Measurements from ENCODE around the gene IDH2.

IDH2 gene

DNA sequence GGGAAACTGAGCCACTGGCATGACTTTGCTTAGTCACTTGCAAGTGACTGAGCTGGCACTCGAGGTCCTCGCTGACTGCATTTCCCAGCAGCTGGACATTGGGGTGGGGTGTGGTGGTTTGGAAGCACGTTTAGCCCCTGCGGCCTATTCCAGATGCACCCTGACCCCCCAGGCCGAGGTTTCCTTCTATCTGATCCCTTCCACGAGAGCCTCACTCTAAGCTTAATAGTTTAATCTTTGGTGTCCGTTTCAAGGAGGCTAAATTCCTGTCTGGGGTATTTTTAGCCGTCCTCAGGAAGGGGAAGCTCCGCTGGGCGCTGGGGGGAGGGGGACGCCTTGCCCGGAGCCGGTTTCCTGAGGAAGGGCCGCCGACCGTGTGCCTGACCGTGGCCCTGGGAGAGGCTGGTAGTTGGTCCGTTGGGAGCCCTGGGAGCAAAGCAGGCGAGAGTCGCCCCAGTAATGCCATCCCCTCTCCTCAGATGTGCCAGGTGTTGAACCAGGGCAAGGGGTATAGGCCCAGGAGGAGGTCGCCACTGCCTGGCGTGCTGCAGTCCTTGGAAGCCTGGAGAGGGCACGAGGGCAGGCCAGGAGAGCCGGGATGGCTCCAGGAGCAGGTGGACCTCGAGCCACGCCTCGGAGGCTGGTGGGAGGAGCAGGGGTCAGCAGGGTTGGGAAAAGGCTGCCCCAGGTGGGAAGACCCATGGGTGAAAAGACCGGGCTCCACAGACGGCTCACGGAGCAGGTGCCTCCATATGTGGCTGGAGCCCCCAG, 37.2 kb downstream of the IDH2 start:
- Histone ChIP-seq H3K27ac (no peak overlapping the region), H3K9ac (no peak overlapping the region), H3K36me3 (ENCODE audit: insufficient read depth) (no peaks in the 10 kb centered on the region), H3K4me2 (no peak overlapping the region), H3K4me3 (IDR thresholded peaks at IDR 0.05; ENCODE audit: insufficient read depth, low read depth, low read length) (no peak overlapping the region), H3K79me2 (ENCODE audit: insufficient read depth, low read depth) (peaks cover 7% of the 10 kb centered on the region; the same call in 1 of the 2 replicates), H2AFZ (ENCODE audit: low read depth) (no peak overlapping the region), H3K27me3 (ENCODE audit: insufficient read depth, low read depth) (no peaks in the 10 kb centered on the region), H3K4me1 (ENCODE audit: low read depth, poor library complexity, severe bottlenecking) (peaks cover 35% of the 10 kb centered on the region), H4K20me1 (ENCODE audit: insufficient read depth) (no peaks in the 10 kb centered on the region)
- TF ChIP-seq, protein P1, sequence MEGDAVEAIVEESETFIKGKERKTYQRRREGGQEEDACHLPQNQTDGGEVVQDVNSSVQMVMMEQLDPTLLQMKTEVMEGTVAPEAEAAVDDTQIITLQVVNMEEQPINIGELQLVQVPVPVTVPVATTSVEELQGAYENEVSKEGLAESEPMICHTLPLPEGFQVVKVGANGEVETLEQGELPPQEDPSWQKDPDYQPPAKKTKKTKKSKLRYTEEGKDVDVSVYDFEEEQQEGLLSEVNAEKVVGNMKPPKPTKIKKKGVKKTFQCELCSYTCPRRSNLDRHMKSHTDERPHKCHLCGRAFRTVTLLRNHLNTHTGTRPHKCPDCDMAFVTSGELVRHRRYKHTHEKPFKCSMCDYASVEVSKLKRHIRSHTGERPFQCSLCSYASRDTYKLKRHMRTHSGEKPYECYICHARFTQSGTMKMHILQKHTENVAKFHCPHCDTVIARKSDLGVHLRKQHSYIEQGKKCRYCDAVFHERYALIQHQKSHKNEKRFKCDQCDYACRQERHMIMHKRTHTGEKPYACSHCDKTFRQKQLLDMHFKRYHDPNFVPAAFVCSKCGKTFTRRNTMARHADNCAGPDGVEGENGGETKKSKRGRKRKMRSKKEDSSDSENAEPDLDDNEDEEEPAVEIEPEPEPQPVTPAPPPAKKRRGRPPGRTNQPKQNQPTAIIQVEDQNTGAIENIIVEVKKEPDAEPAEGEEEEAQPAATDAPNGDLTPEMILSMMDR (conservative IDR thresholded peaks at IDR 0.05; ENCODE audit: low read depth, low read length) = no peak

DNA sequence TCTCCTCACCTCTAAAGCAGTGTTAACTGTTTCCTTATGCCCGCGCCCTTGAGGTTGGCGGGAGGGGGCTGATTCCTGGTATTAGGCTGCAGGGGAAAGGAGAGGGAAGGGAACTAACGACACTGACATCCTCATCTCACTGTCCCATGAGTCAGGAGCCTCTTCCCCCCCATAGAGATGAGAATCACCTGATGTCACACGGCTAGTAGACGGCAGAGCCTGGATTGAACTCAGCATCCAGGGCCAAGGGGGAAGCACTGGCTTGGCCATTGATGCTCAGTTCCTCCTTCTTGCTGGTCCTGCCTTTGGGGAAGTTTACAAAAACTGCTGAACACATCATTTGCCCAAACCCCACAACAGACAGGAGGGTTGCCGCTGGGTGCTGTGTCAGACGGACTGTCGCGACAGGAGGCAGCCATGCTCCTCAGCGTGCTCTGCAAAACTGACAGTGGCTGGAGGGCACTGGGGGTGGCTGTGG, 38.5 kb downstream of the IDH2 start:
- no peak overlapping the region for H3K4me2 ChIP-seq

DNA sequence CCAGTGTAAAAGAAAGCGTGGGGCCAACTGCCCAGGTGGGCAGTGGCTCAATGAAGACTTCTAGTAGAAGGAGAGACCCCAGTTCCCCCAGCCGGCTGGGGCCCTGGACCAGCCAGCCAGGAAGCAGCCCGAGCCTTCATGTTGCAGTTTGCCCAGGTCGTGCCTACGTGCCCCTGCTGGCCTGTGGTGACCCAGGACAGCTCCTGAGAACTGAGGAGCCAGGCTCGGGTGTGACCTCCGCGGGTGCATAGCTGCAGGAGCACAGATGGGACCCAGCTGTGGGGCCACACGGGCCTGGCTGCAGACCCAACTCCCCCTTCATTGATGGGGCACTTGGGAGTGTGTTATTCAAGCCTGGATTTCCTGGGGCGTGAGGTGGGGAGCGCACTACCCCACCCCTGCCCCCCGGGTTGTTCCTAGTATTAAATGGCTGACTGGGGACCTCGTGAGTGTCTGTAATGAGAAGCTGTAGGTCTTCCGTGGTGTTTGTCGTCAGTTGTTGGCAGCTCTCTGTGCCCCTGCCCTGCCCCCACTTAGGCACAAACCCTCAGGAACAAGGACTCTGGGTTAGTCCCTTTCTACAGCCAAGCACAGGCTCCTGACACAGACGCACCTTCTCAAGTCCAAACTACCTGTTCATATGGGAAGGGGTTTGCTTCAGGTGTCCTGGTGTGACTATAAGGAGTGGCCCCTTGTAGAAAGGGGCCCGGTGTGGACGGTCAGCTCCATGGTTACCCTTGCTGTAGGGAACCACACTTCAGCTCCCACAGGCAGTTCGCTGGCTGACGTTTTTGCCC, 39.1 kb downstream of the IDH2 start:
- Histone ChIP-seq H3K27ac (no peak overlapping the region), H3K9ac (no peak overlapping the region), H3K79me2 (ENCODE audit: insufficient read depth, low read depth) (peaks cover 6% of the 10 kb centered on the region; the same call in 1 of the 2 replicates)

More for the DNA sequence above, 38.5 kb downstream of the IDH2 start:
- peaks cover 35% of the 10 kb centered on the region for H3K4me1 ChIP-seq (ENCODE audit: low read depth, poor library complexity, severe bottlenecking)
- no peaks in the 10 kb centered on the region for H3K36me3 ChIP-seq (ENCODE audit: insufficient read depth)
- no peak overlapping the region for H2AFZ ChIP-seq (ENCODE audit: low read depth)
- no peaks in the 10 kb centered on the region for H4K20me1 ChIP-seq (ENCODE audit: insufficient read depth)
- H3K27me3 ChIP-seq (ENCODE audit: insufficient read depth, low read depth) = no peaks in the 10 kb centered on the region
- TF ChIP-seq, protein P1 (conservative IDR thresholded peaks at IDR 0.05; ENCODE audit: low read depth, low read length) = no peak
- no peak overlapping the region for H3K9ac ChIP-seq
- peaks cover 4% of the 10 kb centered on the region; the same call in 1 of the 2 replicates for H3K79me2 ChIP-seq (ENCODE audit: insufficient read depth, low read depth)
- no peak overlapping the region for H3K27ac ChIP-seq
- H3K4me3 ChIP-seq (IDR thresholded peaks at IDR 0.05; ENCODE audit: insufficient read depth, low read depth, low read length) = no peak overlapping the region

DNA sequence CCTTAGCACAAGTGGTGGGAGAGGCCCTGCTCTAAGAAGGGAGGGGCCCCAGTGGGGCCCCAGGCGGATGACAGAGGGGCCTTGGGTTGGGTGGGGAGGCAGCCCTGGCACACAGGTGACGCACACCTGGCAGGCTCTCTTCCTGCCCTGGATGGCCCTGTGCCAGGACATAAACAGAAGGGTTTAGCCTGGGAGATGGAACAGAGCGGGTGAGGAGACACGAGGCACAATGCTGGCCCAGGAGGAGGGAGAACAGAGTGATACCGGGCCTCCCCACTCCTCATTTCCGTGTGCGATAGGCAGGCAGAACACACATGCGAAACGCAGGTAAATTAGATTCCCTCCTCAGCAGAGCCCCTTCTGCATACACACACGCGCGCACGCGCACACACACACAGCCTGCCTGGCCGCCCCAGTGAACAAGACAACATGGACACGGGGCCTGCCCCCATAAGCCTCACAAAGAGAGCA, 39.8 kb downstream of the IDH2 start:
- Histone ChIP-seq H3K9ac (no peak overlapping the region), H3K4me1 (ENCODE audit: low read depth, poor library complexity, severe bottlenecking) (peaks cover 48% of the 10 kb centered on the region), H3K27ac (no peak overlapping the region), H3K36me3 (ENCODE audit: insufficient read depth) (no peaks in the 10 kb centered on the region), H3K4me3 (IDR thresholded peaks at IDR 0.05; ENCODE audit: insufficient read depth, low read depth, low read length) (no peak overlapping the region), H2AFZ (ENCODE audit: low read depth) (no peak overlapping the region), H4K20me1 (ENCODE audit: insufficient read depth) (no peaks in the 10 kb centered on the region), H3K27me3 (ENCODE audit: insufficient read depth, low read depth) (no peaks in the 10 kb centered on the region), H3K4me2 (no peak overlapping the region; the same call in 1 of the 2 replicates), H3K79me2 (ENCODE audit: insufficient read depth, low read depth) (peaks cover 6% of the 10 kb centered on the region; the same call in 1 of the 2 replicates)
- TF ChIP-seq, protein P1 (conservative IDR thresholded peaks at IDR 0.05; ENCODE audit: low read depth, low read length) = no peak

More for the DNA sequence above, 39.1 kb downstream of the IDH2 start:
- Histone ChIP-seq H3K4me1 (ENCODE audit: low read depth, poor library complexity, severe bottlenecking) (peaks cover 42% of the 10 kb centered on the region), H3K27me3 (ENCODE audit: insufficient read depth, low read depth) (no peaks in the 10 kb centered on the region), H3K4me2 (no peak overlapping the region), H2AFZ (ENCODE audit: low read depth) (no peak overlapping the region), H3K4me3 (IDR thresholded peaks at IDR 0.05; ENCODE audit: insufficient read depth, low read depth, low read length) (no peak overlapping the region), H4K20me1 (ENCODE audit: insufficient read depth) (no peaks in the 10 kb centered on the region), H3K36me3 (ENCODE audit: insufficient read depth) (no peaks in the 10 kb centered on the region)
- TF ChIP-seq, protein P1 (conservative IDR thresholded peaks at IDR 0.05; ENCODE audit: low read depth, low read length) = no peak
